Measurements from ENCODE around the gene TSPAN9. TPM values are rescaled to one million over a fixed set of nuclear protein-coding genes. Genes with fewer than 3 reads are reported as not detected.

Gene TSPAN9
- total and polyA plus RNA-seq, 2 experiments from 2014 or later = 6.0 to 31.5 TPM

- Mint-ChIP-seq H3K9me3 (no peaks in the 10 kb centered on the region), H3K4me1 (peaks cover 9% of the 10 kb centered on the region), H3K27ac (no peak overlapping the region), H3K36me3 (ENCODE audit: low read depth) (no peaks in the 10 kb centered on the region), H3K27me3 (ENCODE audit: insufficient read depth, low read depth, poor library complexity) (peaks cover 8% of the 10 kb centered on the region), H3K4me3 (no peak overlapping the region)
- Histone ChIP-seq H4K20me1 (replicated peaks; ENCODE audit: insufficient read depth) (no peaks in the 10 kb centered on the region; the same call in 1 of the 2 replicates), H3F3A (replicated peaks; ENCODE audit: low read depth) (no peaks in the 10 kb centered on the region), H3K9me2 (ENCODE audit: insufficient read depth) (no peaks in the 10 kb centered on the region), H3K79me2 (replicated peaks; ENCODE audit: insufficient read depth) (no peaks in the 10 kb centered on the region), H3K4me1 (ENCODE audit: insufficient read depth) (no peaks in the 10 kb centered on the region), H3K27ac (ENCODE audit: low read depth) (0 out of 2 replicates have a peak overlapping the region, but pooled peaks have one; percentile 26), H3K36me3 (ENCODE audit: insufficient read depth) (no peaks in the 10 kb centered on the region), H2AFZ (no peak overlapping the region), H3K27me3 (ENCODE audit: insufficient read depth) (no peaks in the 10 kb centered on the region), H3K4me2 (no peak overlapping the region; the same call in 1 of the 2 replicates), H3K4me3 (no peak overlapping the region)
- ATAC-seq = peak; percentile 63
- TF ChIP-seq JUNB (IDR thresholded peaks at IDR 0.05; ENCODE audit: unreplicated experiment) = no peak
- TF ChIP-seq ZNF114 (CRISPR knock-in tag; IDR thresholded peaks at IDR 0.05) = no peak
- TF ChIP-seq STAT1 (IDR thresholded peaks at IDR 0.05; ENCODE audit: unreplicated experiment) = no peak
- TF ChIP-seq ZNF331 (CRISPR knock-in tag; IDR thresholded peaks at IDR 0.05; ENCODE audit: low read depth) = no peak
- TF ChIP-seq NANOG (IDR thresholded peaks at IDR 0.05; ENCODE audit: borderline replicate concordance) = no peak
- TF ChIP-seq POLR2AphosphoS5 (IDR thresholded peaks at IDR 0.05; ENCODE audit: low read depth) = no peak
- no peak for TF ChIP-seq EZH2phosphoT487 (IDR thresholded peaks at IDR 0.05; ENCODE audit: unreplicated experiment)
- TF ChIP-seq ETS1 (IDR thresholded peaks at IDR 0.05) = no peak
- no peak for TF ChIP-seq EZH2 (IDR thresholded peaks at IDR 0.05; ENCODE audit: low read depth, unreplicated experiment)
- TF ChIP-seq, protein P1, sequence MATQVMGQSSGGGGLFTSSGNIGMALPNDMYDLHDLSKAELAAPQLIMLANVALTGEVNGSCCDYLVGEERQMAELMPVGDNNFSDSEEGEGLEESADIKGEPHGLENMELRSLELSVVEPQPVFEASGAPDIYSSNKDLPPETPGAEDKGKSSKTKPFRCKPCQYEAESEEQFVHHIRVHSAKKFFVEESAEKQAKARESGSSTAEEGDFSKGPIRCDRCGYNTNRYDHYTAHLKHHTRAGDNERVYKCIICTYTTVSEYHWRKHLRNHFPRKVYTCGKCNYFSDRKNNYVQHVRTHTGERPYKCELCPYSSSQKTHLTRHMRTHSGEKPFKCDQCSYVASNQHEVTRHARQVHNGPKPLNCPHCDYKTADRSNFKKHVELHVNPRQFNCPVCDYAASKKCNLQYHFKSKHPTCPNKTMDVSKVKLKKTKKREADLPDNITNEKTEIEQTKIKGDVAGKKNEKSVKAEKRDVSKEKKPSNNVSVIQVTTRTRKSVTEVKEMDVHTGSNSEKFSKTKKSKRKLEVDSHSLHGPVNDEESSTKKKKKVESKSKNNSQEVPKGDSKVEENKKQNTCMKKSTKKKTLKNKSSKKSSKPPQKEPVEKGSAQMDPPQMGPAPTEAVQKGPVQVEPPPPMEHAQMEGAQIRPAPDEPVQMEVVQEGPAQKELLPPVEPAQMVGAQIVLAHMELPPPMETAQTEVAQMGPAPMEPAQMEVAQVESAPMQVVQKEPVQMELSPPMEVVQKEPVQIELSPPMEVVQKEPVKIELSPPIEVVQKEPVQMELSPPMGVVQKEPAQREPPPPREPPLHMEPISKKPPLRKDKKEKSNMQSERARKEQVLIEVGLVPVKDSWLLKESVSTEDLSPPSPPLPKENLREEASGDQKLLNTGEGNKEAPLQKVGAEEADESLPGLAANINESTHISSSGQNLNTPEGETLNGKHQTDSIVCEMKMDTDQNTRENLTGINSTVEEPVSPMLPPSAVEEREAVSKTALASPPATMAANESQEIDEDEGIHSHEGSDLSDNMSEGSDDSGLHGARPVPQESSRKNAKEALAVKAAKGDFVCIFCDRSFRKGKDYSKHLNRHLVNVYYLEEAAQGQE (IDR thresholded peaks at IDR 0.05; ENCODE audit: unreplicated experiment) = no peak
- TF ChIP-seq, protein P2, sequence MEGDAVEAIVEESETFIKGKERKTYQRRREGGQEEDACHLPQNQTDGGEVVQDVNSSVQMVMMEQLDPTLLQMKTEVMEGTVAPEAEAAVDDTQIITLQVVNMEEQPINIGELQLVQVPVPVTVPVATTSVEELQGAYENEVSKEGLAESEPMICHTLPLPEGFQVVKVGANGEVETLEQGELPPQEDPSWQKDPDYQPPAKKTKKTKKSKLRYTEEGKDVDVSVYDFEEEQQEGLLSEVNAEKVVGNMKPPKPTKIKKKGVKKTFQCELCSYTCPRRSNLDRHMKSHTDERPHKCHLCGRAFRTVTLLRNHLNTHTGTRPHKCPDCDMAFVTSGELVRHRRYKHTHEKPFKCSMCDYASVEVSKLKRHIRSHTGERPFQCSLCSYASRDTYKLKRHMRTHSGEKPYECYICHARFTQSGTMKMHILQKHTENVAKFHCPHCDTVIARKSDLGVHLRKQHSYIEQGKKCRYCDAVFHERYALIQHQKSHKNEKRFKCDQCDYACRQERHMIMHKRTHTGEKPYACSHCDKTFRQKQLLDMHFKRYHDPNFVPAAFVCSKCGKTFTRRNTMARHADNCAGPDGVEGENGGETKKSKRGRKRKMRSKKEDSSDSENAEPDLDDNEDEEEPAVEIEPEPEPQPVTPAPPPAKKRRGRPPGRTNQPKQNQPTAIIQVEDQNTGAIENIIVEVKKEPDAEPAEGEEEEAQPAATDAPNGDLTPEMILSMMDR (conservative IDR thresholded peaks at IDR 0.05; ENCODE audit: low read depth in 2 of 2) = no peak
- TF ChIP-seq, protein P3, sequence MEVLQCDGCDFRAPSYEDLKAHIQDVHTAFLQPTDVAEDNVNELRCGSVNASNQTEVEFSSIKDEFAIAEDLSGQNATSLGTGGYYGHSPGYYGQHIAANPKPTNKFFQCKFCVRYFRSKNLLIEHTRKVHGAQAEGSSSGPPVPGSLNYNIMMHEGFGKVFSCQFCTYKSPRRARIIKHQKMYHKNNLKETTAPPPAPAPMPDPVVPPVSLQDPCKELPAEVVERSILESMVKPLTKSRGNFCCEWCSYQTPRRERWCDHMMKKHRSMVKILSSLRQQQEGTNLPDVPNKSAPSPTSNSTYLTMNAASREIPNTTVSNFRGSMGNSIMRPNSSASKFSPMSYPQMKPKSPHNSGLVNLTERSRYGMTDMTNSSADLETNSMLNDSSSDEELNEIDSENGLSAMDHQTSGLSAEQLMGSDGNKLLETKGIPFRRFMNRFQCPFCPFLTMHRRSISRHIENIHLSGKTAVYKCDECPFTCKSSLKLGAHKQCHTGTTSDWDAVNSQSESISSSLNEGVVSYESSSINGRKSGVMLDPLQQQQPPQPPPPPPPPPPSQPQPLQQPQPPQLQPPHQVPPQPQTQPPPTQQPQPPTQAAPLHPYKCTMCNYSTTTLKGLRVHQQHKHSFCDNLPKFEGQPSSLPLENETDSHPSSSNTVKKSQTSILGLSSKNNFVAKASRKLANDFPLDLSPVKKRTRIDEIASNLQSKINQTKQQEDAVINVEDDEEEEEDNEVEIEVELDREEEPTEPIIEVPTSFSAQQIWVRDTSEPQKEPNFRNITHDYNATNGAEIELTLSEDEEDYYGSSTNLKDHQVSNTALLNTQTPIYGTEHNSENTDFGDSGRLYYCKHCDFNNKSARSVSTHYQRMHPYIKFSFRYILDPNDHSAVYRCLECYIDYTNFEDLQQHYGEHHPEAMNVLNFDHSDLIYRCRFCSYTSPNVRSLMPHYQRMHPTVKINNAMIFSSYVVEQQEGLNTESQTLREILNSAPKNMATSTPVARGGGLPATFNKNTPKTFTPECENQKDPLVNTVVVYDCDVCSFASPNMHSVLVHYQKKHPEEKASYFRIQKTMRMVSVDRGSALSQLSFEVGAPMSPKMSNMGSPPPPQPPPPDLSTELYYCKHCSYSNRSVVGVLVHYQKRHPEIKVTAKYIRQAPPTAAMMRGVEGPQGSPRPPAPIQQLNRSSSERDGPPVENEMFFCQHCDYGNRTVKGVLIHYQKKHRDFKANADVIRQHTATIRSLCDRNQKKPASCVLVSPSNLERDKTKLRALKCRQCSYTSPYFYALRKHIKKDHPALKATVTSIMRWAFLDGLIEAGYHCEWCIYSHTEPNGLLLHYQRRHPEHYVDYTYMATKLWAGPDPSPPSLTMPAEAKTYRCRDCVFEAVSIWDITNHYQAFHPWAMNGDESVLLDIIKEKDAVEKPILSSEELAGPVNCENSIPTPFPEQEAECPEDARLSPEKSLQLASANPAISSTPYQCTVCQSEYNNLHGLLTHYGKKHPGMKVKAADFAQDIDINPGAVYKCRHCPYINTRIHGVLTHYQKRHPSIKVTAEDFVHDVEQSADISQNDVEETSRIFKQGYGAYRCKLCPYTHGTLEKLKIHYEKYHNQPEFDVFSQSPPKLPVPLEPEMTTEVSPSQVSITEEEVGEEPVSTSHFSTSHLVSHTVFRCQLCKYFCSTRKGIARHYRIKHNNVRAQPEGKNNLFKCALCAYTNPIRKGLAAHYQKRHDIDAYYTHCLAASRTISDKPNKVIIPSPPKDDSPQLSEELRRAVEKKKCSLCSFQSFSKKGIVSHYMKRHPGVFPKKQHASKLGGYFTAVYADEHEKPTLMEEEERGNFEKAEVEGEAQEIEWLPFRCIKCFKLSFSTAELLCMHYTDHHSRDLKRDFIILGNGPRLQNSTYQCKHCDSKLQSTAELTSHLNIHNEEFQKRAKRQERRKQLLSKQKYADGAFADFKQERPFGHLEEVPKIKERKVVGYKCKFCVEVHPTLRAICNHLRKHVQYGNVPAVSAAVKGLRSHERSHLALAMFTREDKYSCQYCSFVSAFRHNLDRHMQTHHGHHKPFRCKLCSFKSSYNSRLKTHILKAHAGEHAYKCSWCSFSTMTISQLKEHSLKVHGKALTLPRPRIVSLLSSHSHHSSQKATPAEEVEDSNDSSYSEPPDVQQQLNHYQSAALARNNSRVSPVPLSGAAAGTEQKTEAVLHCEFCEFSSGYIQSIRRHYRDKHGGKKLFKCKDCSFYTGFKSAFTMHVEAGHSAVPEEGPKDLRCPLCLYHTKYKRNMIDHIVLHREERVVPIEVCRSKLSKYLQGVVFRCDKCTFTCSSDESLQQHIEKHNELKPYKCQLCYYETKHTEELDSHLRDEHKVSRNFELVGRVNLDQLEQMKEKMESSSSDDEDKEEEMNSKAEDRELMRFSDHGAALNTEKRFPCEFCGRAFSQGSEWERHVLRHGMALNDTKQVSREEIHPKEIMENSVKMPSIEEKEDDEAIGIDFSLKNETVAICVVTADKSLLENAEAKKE (CRISPR knock-in tag; IDR thresholded peaks at IDR 0.05) = no peak
- no peak for TF ChIP-seq CREB1 (CRISPR knock-in tag; IDR thresholded peaks at IDR 0.05; ENCODE audit: low read depth)
- DNase-seq (ENCODE audit: low spot score) = peak; percentile 47
Measured at GRCh38 chr12:3122841-3123678, 45.9 kb downstream of the TSPAN9 start.
